Measurements from ENCODE around the gene FAM24A.
"Not testable (repeated sequence)": the region's sequence is repeated elsewhere in the genome, so short reads cannot be mapped to it uniquely, and the experiment has no call there.

The FAM24A gene

DNA sequence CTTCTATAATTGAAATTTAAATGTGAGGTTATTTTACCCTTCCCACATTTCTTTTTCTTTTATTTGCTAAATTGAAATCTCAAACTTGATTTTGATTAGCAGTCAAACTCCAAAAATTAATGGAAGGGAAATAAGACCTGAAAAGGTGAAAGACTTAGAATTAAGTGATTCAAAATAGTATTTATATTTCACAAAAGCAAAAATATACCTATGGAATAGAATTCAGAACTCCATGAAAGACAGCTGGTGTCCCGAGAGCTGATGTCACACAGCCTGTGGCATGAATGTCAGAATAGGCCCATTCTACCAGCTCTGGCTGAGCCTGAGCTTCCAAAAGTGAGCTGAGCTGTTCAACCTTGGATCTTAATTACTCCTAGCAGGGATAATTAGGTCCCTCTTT, at the start of gene FAM24A:
Gene FAM24A, plus strand, starts transcription at position 301 of the 400 bp plus-strand sequence. CDS start 1,025 bp downstream, outside the sequence.
- no peak for DNase-seq

DNA sequence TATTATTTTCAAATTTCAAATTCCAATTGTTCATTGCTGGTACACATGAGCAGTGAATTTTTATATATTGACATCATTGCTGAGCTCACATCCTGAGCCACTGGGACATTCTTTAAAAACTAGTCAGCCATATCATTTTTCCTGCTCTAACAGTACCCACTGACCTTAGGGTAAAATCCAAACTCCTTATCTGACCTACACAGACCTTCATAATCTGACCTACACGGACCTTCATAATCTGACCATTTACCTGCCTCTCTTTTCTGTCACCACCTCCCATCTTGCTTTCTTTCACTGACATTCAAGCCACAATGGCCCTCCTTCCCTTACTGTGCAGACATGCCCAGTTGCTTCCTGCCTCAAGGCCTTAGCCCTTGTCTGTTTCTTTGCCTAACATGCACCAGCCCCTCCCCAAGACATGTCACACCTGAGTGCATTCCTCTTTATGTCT, 48.7 kb upstream of the FAM24A start:
- no peak for DNase-seq

- no peak for DNase-seq
Observed at GRCh38 chr10:122863216-122864193, 46.9 kb upstream of the FAM24A start.

DNA sequence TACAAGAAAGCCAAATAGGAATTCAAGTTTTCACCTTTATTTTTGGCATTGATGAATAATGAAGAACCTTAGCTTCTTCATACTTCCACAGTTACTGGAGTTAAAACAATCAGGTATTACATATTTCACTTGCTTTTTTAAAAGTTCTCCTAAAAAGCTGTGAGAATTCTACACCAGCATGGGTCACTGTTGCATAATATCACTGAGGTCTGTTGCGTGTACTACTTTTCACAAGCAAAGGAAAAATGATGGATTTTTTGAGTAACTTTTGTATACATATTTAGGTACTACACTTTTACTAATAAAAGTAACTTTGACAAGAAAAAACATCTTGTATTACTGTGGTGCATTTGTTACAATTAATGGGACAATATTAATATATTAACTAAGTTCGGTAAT, 46.2 kb upstream of the FAM24A start:
- no peak for DNase-seq

DNA sequence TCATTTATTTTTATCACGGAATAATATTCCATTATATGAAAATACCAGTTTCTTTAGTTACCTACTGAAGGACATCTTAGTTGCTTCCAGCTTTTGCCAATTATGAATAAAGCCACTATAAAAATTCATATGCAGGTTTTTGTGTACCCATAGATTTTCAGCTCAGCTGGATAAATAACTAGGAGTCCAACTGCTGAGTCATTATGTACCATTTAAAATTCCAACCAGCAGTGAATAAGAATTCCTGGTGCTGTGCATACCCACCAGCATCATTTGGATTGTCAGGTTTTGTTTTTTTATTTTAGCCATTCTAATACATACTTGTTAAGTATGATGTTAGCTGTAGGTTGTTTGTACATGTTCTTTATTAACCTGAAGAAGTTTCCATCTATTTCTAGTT, 45.5 kb upstream of the FAM24A start:
- no peak for DNase-seq

GRCh38 chr10:122866757-122867482, 43.5 kb upstream of the FAM24A start:
- DNase-seq = not testable (repeated sequence)

GRCh38 chr10:122868768-122869167, 41.6 kb upstream of the FAM24A start:
- DNase-seq = not testable (repeated sequence)

- not testable (repeated sequence) for DNase-seq
Observed at GRCh38 chr10:122871947-122872346, 38.5 kb upstream of the FAM24A start.

DNA sequence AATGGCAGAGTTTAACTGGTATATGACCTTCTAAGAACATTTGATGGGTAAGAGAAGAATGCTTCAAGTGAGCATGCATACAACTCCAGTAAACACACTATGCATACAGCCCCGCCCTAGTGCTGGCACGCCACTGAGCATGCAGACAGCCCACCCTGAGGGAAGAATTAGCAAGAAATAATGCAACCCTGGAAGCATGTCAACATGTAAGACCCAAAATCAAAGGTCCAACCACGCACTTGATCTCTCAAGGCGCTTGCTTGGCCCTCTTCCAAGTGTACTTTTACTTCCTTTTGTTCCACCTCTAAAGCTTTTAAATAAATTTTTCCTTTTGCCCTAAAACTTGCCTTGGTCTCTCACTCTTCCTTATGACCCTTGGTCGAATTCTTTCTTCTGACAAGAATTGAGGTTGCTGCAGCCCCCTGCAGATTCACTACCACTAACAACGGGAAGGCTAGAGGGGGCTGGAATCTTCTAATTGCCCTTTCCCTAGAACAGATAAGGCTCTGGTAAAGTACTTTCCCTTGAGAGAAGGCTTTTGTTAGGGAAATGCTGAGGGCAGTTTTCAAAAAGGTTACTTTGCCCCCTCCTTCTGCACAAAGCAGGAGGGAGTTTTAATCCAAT, 34.5 kb upstream of the FAM24A start:
- no peak for DNase-seq

- DNase-seq = no peak
Observed at GRCh38 chr10:122876467-122876855, 33.9 kb upstream of the FAM24A start.

- DNase-seq = no peak
Observed at GRCh38 chr10:122877264-122877663, 33.1 kb upstream of the FAM24A start.

DNA sequence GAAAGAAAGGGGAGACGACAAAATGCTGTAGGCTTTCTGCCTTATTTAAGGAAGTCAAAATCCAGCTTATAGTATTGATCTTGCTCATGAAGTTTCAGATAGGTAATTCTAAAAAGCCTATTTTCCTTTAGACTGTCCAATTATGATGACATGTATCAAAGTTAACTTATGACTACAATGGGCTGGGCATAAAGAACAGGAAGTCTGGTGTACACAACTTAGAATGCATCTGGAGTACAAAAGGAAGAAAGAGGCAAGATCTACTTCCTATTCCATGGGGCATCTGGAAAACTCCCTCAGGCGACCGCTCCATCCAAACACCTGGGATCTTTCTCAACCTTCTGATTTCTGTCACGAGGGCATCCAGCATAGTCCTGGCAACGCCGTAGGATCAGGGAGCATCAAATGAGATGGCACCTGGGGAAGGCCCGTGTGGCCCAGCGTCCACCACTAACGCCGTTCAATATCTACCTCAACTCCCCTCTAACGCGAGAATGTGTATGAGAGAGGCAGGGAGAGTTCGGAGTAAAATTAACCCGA, 31.5 kb upstream of the FAM24A start:
- DNase-seq = no peak

GRCh38 chr10:122879339-122880273, 30.8 kb upstream of the FAM24A start, which contains the start of gene FAM24B:
FAM24B (minus strand) TSS chr10:122879581; CDS start chr10:122850515, 29,066 bp downstream.
- DNase-seq = peak; percentile 88

GRCh38 chr10:122882766-122883165, 27.6 kb upstream of the FAM24A start:
- DNase-seq = no peak

- no peak for DNase-seq
Observed at GRCh38 chr10:122884166-122884565, 26.2 kb upstream of the FAM24A start.

DNA sequence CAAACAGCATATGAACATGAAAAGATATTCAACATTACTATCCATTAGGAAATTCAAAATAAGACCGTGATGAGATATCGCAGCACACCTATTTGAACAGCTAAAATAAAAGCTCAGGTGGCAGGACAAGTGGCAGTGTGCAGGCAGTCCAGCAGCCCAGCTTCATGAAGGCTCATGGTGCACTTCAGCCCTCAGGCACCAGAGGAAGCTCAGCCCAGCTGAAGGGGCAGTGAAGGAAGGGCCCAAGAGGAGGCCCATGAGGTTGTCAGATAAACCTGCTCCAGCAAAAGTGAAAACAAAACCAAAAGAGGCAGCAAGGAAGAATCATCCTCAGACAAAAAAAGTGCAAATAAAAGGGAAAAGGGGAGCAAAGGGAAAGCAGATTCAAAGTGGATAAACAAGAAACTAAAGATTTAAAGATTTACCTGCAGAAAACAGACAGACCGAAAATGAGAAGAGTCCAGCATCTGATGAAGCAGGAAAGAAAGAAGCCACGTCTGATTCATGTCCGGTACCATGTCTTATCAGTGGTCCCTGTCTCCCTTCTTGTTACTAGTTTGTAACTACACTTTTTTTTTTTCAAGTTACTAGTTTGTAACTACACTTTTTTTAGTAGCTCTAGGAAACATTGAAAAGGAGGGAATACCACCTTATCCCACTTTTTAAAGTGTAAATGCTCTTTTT, 16.0 kb upstream of the FAM24A start:
- DNase-seq = no peak

DNA sequence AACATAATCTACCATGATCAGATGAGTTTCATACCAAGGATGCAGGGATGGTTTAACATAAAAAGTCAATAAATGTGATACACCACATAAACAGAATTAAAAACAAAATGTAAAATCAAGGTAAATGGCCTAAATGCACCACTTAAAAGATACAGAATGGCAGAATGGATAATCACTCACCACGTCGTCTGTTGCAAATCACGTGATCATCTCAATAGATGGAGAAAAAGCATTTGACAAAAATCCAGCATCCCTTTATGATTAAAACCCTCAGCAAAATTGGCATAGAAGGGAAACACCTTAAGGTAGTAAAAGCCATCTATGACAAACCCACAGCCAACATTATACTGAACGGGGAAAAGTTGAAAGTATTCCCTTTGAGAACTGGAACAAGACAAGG, 6.5 kb upstream of the FAM24A start:
- DNase-seq = not testable (repeated sequence)

- DNase-seq = no peak
Observed at GRCh38 chr10:122911889-122912484, 1.6 kb downstream of the FAM24A start.

GRCh38 chr10:122915700-122916099, 5.3 kb downstream of the FAM24A start:
- DNase-seq = no peak

GRCh38 chr10:122930140-122930539, 19.7 kb downstream of the FAM24A start:
- DNase-seq = no peak

All from NCI-H748 treated with DMSO at 0.1 percent for 48 hours (cell line).